Measurements from ENCODE around the gene SCGB3A2.

Gene SCGB3A2

GRCh38 chr5:147854331-147854730 is 24.2 kb upstream of the SCGB3A2 start:
- no peak for TF ChIP-seq CTCF (IDR thresholded peaks at IDR 0.05; ENCODE audit: control insufficient read depth, extremely low read depth, insufficient read depth)
- no peak overlapping the region for H3K4me3 ChIP-seq (ENCODE audit: low read depth, low read length)
- no peak for DNase-seq (ENCODE audit: low read depth)

- DNase-seq (ENCODE audit: low read depth), result no peak
- no peak for TF ChIP-seq CTCF (IDR thresholded peaks at IDR 0.05; ENCODE audit: control insufficient read depth, extremely low read depth, insufficient read depth)
- H3K4me3 ChIP-seq (ENCODE audit: low read depth, low read length), result no peak overlapping the region
These were observed 23.4 kb upstream of the SCGB3A2 start for GRCh38 chr5:147854894-147855773.

- H3K4me3 ChIP-seq (ENCODE audit: low read depth, low read length), result no peak overlapping the region
- no peak for TF ChIP-seq CTCF (IDR thresholded peaks at IDR 0.05; ENCODE audit: control insufficient read depth, extremely low read depth, insufficient read depth)
- DNase-seq (ENCODE audit: low read depth), result no peak
These were observed 22.8 kb upstream of the SCGB3A2 start for GRCh38 chr5:147855774-147856069.

- no peak overlapping the region for H3K4me3 ChIP-seq (ENCODE audit: low read depth, low read length)
- no peak for TF ChIP-seq CTCF (IDR thresholded peaks at IDR 0.05; ENCODE audit: control insufficient read depth, extremely low read depth, insufficient read depth)
- no peak for DNase-seq (ENCODE audit: low read depth)
These were observed 21.7 kb upstream of the SCGB3A2 start for GRCh38 chr5:147856801-147857200.

GRCh38 chr5:147857302-147858129 is 21.0 kb upstream of the SCGB3A2 start:
- DNase-seq (ENCODE audit: low read depth), result peak; percentile 31
- H3K4me3 ChIP-seq (ENCODE audit: low read depth, low read length), result no peak overlapping the region
- TF ChIP-seq CTCF (IDR thresholded peaks at IDR 0.05; ENCODE audit: control insufficient read depth, extremely low read depth, insufficient read depth), result peak; percentile 86

- no peak overlapping the region for H3K4me3 ChIP-seq (ENCODE audit: low read depth, low read length)
- DNase-seq (ENCODE audit: low read depth), result no peak
- TF ChIP-seq CTCF (IDR thresholded peaks at IDR 0.05; ENCODE audit: control insufficient read depth, extremely low read depth, insufficient read depth), result no peak
These were observed 19.9 kb upstream of the SCGB3A2 start for GRCh38 chr5:147858565-147858964.

Measured in LNCaP clone FGC (cell line).